Sigmoid colon (tissue), 4 donors: ENCODE measurements around the gene IFNGR2.

Experiments used
- POLR2AphosphoS5 ChIP-seq, 4 donors: sonication (generic); formaldehyde crosslinking; IDR thresholded peaks; one replicate each; pipeline ENCODE4 v1.6.1; 2017; ENCODE audit warnings: antibody characterized with exemption in 4 of 4
- TF ChIP-seq, protein P1 (sequence below), 4 experiments: fragments of 450-650 bp in 3 of 4; fragments of 200-600 bp in 1 of 4; IDR thresholded peaks; one replicate each; pipeline ENCODE4 v1.5.1; 2016 to 2019; ENCODE audit warnings: antibody characterized with exemption in 4 of 4, mild to moderate bottlenecking in 3 of 4, moderate library complexity in 2 of 4

DNA sequence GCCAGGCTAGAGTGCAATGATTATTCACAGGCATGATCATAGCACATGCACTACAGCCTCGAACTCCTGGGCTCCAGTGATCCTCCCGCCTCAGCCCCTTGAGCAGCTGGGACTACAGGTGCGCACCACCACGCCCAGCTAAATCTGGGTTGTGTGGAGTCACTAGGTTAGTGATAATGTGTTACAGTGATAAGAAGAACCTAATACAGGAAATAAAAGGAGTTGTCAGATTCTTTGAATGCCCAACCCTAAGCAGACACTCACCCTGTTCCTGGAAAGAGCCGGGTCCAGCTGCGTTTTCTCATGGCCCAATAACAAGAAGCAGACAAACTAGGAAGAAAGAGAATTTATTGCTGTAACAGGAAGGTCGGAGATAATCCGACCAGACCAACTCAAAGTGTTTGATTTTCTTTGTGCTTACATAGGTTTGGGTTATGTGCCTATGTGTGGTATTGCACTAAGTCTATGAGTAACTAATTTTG is 8.8 kb downstream of the IFNGR2 start:
- TF ChIP-seq, protein P1, sequence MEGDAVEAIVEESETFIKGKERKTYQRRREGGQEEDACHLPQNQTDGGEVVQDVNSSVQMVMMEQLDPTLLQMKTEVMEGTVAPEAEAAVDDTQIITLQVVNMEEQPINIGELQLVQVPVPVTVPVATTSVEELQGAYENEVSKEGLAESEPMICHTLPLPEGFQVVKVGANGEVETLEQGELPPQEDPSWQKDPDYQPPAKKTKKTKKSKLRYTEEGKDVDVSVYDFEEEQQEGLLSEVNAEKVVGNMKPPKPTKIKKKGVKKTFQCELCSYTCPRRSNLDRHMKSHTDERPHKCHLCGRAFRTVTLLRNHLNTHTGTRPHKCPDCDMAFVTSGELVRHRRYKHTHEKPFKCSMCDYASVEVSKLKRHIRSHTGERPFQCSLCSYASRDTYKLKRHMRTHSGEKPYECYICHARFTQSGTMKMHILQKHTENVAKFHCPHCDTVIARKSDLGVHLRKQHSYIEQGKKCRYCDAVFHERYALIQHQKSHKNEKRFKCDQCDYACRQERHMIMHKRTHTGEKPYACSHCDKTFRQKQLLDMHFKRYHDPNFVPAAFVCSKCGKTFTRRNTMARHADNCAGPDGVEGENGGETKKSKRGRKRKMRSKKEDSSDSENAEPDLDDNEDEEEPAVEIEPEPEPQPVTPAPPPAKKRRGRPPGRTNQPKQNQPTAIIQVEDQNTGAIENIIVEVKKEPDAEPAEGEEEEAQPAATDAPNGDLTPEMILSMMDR (IDR thresholded peaks at IDR 0.05), result no peak
- peak in 2 of 4 donors; percentile 18 to 23 for TF ChIP-seq POLR2AphosphoS5 (IDR thresholded peaks at IDR 0.05)
